NCI-H510A (cell line): Measurements from ENCODE around the gene DYNC2I2.
"Not testable (repeated sequence)": the region's sequence is repeated elsewhere in the genome, so short reads cannot be mapped to it uniquely, and the experiment has no call there.

Experiments used
- DNase-seq: peaks from one replicate; lab custom pipeline; 2025; lab: John Stamatoyannopoulos, UW

The DYNC2I2 gene

GRCh38 chr9:128615571-128615970, 41.1 kb downstream of the DYNC2I2 start:
- DNase-seq: no peak

GRCh38 chr9:128614728-128615127, 41.9 kb downstream of the DYNC2I2 start:
- no peak for DNase-seq

DNA sequence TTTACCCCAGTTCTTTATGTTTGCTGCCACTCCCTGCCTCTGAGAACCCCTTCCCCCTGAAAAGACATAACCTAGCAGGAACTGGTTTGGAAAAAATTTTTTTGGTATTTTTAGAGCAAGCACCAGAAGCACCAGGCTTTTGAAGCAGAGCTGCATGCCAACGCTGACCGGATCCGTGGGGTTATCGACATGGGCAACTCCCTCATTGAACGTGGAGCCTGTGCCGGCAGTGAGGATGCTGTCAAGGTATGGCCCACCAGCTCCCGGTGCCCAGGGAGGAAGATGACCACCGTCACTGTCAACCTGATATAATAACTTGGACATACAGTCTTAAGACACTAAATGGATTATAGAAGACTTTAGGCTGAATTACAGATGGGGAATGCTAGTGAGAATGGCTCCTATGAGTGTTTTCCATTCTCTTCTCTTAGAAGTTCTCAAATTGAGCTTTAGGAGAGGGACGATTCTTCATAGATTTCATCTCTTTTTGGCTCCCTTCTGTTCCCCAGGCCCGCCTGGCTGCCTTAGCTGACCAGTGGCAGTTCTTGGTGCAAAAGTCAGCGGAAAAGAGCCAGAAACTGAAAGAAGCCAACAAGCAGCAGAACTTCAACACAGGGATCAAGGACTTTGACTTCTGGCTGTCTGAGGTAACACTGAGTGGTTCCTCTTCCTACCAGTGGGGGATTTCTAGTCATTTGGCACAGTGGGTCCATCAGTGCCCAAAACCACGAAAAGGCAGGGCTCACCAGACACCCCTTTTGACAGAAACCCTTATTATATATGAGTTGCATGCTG, 44.9 kb downstream of the DYNC2I2 start:
- no peak for DNase-seq

- DNase-seq: no peak
Observed at GRCh38 chr9:128610897-128611296, 45.8 kb downstream of the DYNC2I2 start.

GRCh38 chr9:128607642-128608350, 48.9 kb downstream of the DYNC2I2 start:
- no peak for DNase-seq

DNA sequence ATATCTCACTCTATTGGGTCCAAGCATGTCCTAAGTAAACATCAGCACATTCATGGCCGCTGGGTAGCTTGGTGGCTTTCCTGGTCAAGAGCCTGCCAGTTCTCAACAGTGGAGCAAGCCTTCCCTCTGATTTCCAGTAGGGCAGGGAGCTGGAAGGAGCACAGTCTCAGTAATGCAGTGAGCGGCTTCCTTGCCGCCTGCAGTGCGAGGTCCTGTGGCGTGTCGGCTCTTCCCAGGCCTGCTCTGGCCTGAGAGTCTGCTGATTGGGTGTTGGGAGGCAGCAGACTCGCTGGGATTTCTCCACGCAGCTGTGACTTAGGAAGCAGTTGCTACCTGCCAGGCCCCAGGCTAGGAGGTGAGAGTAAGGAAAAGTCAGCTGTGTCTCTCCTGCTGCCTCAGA, 53.0 kb downstream of the DYNC2I2 start:
- no peak for DNase-seq

GRCh38 chr9:128600099-128600498, 56.5 kb downstream of the DYNC2I2 start:
- no peak for DNase-seq

DNA sequence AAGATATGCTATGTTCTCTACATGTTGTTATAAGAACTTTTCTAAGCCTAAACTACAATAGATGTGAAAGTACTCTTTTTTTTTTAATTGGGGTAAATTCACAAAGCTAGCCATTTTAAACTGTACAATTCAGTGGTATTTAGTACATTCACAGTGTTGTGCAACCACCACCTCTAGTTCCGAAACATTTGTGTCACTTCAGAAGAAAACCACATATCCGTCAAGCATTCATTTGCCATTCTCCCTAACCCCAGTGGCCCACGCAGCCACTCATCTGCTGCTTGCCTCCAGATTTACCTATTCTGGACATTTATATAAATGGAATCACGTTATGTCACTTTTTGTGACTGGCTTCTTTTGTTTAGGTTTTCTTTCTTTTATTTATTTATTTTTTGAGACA, 61.2 kb downstream of the DYNC2I2 start:
- no peak for DNase-seq

- DNase-seq: no peak
Observed at GRCh38 chr9:128593856-128594255, 62.8 kb downstream of the DYNC2I2 start.

DNA sequence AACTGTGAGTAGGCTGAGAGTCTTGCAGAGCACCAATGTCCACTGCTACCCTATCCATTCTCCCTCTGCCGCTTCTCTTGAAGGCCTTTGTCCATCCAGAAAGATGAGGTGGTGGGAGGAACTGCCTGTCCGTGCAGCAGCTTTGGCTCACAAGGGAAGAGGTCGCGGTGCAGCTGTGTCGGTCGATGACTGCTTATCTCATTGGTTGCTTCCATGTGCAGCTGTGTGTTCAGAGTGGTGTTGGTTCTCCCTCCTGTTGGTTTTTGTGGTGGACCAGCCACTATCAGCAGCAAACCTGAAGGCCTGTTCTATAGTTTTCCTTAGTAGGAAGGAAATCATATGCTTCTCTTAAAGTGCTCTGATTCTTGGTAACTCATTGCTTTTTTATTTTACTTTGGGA, 63.6 kb downstream of the DYNC2I2 start:
- no peak for DNase-seq

GRCh38 chr9:128588581-128589233, 67.9 kb downstream of the DYNC2I2 start:
- DNase-seq: no peak

DNA sequence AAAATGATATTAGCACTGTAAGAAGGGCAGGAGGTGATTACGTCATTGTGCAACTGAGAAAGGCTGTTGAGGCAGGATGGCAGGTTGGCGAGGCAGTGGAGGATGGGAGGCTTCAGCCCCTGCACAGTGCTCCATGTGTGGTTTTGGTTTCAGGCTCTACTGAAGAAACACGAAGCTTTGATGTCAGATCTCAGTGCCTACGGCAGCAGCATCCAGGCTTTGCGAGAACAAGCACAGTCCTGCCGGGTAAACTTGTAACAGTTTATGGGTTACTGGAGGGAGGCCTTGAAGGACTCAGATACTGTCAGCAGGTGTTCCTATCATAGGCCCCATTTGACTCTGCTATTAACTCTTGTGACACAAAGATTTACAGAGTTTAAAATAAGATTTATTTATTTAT, 69.2 kb downstream of the DYNC2I2 start:
- DNase-seq: no peak

DNA sequence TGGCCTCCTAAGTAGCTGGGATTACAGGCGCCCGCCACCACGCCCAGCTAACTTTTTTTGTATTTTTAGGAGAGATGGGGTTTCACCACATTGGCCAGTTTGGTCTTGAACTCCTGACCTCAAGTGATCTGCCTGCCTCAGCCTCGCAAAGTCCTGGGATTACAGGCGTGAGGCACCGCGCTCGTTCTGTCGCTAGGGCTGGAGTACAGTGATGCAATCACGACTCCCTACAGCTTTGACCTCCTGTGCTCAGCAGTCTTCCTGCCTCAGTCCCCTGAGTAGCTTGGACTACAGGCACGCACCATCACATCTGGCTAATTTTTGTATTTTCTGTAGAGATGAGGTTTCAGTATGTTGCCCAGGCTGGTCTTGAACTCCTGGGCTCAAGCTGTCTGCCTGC, 69.7 kb downstream of the DYNC2I2 start:
- not testable (repeated sequence) for DNase-seq

DNA sequence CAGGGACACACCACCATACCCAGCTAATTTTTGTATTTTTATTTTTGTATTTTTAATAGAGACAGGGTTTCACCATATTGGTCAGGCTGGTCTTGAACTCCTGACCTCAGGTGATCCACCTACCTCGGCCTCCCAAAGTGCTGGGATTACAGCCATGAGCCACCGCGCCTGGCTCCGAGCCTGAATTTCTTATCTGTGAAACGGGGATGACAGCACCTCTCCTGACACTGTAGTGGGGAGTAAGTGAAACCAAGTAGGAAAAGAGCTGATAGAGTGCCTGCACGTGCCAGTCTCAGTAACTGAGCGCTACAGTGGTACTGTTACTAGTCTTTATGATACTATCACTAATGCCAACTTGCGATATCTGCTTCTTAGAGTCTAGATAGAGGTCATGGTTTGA, 71.5 kb downstream of the DYNC2I2 start:
- not testable (repeated sequence) for DNase-seq
